GM12891 (cell line): Measurements from ENCODE around the gene LRP6.

ENCODE experiments used
- PAX5 ChIP-seq: IDR thresholded peaks from 2 replicates; pipeline ENCODE4 v1.6.1; 2011; ENCODE audit warnings: low read length, moderate library complexity, mild to moderate bottlenecking; ENCODE audit not compliant: insufficient read depth, severe bottlenecking
- POLR2A ChIP-seq: IDR thresholded peaks from 2 replicates; pipeline ENCODE4 v1.6.1; 2011; ENCODE audit warnings: low read depth, low read length, control low read depth
- POLR2AphosphoS5 ChIP-seq: IDR thresholded peaks from 2 replicates; pipeline ENCODE4 v1.6.1; 2011; ENCODE audit warnings: low read depth, low read length, control low read depth
- POU2F2 ChIP-seq: IDR thresholded peaks from 2 replicates; pipeline ENCODE4 v1.6.1; 2011; ENCODE audit warnings: low read depth, mild to moderate bottlenecking, control low read depth, low read length, moderate library complexity
- SPI1 ChIP-seq: IDR thresholded peaks from 2 replicates; pipeline ENCODE4 v1.6.1; 2011; ENCODE audit warnings: low read depth, low read length, control low read depth
- TAF1 ChIP-seq: IDR thresholded peaks from 2 replicates; pipeline ENCODE4 v1.6.1; 2011; ENCODE audit warnings: low read depth, low read length, control low read depth

DNA sequence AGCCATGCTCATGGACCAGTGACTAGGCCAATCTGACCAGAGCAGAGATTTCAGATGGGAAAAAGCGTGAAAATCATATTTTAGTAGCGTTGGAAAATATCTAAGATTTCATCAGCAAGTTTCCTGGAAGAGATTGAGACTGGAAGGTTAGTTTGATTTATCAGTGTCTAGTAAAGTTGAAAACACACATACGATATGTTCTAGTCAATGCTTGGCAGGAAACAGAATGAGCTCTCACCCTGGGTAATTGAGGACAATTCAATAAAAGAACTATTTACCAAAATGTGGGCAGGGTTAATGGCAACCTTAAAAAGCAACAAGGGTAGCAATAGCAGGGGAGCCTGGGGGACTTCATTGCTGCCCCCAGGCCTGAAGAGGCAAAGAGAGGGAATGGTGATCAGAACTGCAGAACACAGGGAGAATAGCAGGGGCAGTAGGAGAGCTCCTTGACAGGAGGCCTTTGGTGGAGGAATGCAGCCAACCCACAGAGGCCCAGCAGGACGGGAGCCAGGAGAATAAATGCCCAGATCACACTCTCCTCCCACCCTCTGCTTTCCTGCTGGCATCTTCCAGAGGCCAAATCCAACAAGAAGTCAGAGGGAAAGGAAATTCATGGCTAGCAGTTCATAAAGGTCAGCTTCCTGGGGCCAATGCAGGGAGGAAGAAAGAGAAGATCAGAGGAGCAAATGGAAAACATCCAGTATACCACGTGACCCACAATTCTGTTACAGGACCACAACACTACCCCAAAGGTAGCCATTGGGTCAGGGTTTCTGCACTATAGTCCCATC is 27.6 kb upstream of the LRP6 start:
- no peak for TF ChIP-seq SPI1
- no peak for TF ChIP-seq POLR2A
- TF ChIP-seq POU2F2 = no peak
- no peak for TF ChIP-seq POLR2AphosphoS5
- TF ChIP-seq TAF1 = no peak
- TF ChIP-seq PAX5 = no peak
